Hepatocyte (in vitro differentiated cells): ENCODE measurements around the gene ZCCHC8.

ENCODE experiments used
- CTCF ChIP-seq: fragments of 200-600 bp; sonication (generic); IDR thresholded peaks from 2 replicates; pipeline ENCODE4 v1.5.1; 2016; ENCODE audit warnings: antibody characterized with exemption, mild to moderate bottlenecking; ENCODE audit not compliant: poor library complexity
- EZH2 ChIP-seq: fragments of 200-600 bp; sonication (generic); IDR thresholded peaks from 2 replicates; pipeline ENCODE4 v1.6.1; 2016; ENCODE audit warnings: antibody characterized with exemption, mild to moderate bottlenecking, borderline replicate concordance
- EZH2phosphoT487 ChIP-seq: fragments of 200-600 bp; sonication (generic); IDR thresholded peaks from one replicate; pipeline ENCODE4 v1.6.1; 2018; ENCODE audit warnings: antibody characterized with exemption, mild to moderate bottlenecking, low read depth, moderate library complexity; ENCODE audit not compliant: unreplicated experiment, severe bottlenecking

DNA sequence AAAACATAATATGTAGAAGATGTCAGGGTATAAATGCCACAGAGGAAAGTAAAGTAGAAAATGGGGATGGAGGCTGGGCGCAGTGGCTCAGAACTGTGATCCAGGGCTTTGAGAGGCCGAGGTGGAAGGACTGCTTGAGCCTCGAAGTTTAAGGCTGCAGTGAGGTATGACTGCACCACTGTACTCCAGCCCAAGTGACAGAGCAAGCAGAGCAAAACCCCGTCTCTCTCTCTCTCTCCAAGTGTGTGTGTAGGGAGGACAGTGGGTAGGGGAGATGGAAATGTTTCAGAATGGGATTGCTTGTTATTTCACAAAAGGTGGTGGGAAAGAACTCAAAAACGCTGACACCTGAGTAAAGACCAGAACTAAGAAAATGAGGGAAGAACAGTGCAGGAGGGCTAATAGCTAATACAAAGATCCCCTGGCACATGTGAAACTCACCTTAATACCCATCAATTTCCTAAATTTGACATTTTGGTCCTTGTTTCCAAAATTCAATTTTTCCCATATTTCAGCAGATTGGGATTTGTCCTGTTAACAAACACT, 5.7 kb upstream of the ZCCHC8 start:
- TF ChIP-seq EZH2phosphoT487 (no peak), CTCF (no peak), EZH2 (no peak)
